PC-9 (cell line): ENCODE data around the gene RNLS.

Experiments
- EZH2 ChIP-seq: fragments of 200-600 bp; sonication (generic); IDR thresholded peaks from 2 replicates; pipeline ENCODE4 v1.8.0; 2017; ENCODE audit warnings: antibody characterized with exemption, low read depth
- TF ChIP-seq, protein P1 (sequence below): fragments of 200-600 bp; sonication (generic); conservative IDR thresholded peaks from 2 replicates; pipeline ENCODE4 v1.6.1; 2017; ENCODE audit warnings: mixed run types, antibody characterized with exemption, mild to moderate bottlenecking, moderate library complexity

DNA sequence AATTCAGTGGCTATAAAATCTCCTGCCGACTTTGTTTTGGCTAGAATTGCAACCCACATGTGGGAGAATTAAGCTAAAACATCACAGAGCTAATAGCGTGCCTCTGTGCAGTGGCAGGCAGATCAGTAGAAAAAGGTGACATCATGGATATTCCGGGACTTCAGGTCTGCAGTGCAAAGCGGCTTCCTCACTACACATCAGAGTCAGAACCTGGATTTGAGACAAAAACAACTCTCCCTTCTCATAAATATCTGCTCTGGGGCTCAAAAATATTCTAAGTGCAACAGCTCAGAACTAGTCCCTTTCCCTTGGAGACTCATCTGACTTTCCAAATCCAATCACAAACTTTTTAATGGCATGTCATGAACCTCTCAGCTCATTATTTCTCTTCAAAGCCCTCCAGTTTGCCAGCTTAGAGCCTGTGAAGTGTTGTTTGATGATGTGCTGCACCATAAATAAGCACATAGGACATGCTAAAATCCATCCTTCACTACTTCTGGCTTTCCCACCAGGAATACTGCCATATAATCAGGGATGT lies 337.1 kb downstream of the RNLS start:
- no peak for TF ChIP-seq EZH2
- TF ChIP-seq, protein P1, sequence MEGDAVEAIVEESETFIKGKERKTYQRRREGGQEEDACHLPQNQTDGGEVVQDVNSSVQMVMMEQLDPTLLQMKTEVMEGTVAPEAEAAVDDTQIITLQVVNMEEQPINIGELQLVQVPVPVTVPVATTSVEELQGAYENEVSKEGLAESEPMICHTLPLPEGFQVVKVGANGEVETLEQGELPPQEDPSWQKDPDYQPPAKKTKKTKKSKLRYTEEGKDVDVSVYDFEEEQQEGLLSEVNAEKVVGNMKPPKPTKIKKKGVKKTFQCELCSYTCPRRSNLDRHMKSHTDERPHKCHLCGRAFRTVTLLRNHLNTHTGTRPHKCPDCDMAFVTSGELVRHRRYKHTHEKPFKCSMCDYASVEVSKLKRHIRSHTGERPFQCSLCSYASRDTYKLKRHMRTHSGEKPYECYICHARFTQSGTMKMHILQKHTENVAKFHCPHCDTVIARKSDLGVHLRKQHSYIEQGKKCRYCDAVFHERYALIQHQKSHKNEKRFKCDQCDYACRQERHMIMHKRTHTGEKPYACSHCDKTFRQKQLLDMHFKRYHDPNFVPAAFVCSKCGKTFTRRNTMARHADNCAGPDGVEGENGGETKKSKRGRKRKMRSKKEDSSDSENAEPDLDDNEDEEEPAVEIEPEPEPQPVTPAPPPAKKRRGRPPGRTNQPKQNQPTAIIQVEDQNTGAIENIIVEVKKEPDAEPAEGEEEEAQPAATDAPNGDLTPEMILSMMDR: no peak
